GM12878 (cell line): Measurements from ENCODE around the gene OAF. TPM values are rescaled to one million over a fixed set of nuclear protein-coding genes. Genes with fewer than 3 reads are reported as not detected.

Source experiments
- ATAC-seq: fragments of 200-7000 bp; cut with Tn5 transposase; 3 replicates; pipeline ENCODE4 v1.9.1; 2020; ENCODE audit warnings: mild to moderate bottlenecking, moderate library complexity
- BruUV-seq: library from RNA; stranded (reverse); fragments of 400-500 nt; replicated peaks from 2 replicates; lab custom pipeline; 2021; lab: Mats Ljungman, UMichigan
- CTCF ChIA-PET: fragments of 300-600 bp; sonication (Branson Sonifier 250); formaldehyde crosslinking; extraction: SDS; loops from one replicate; lab custom pipeline; 2021; ENCODE audit warnings: inconsistent platforms; lab: Yijun Ruan, JAX
- POLR2A ChIA-PET: fragments of 350-600 bp; formaldehyde crosslinking; extraction: SDS; loops from one replicate; lab custom pipeline; 2021; ENCODE audit warnings: inconsistent platforms; lab: Charles Lee
- RAD21 ChIA-PET: fragments of 300-600 bp; sonication (Branson Sonifier 250); formaldehyde crosslinking; loops from one replicate; lab custom pipeline; 2023; ENCODE audit warnings: antibody characterized with exemption; ENCODE audit not compliant: unreplicated experiment; lab: Charles Lee
- SMC1A ChIA-PET: fragments of 300-600 bp; sonication (Branson Sonifier 250); formaldehyde crosslinking; loops from one replicate; lab custom pipeline; 2023; ENCODE audit not compliant: unreplicated experiment, uncharacterized antibody; lab: Charles Lee
- DNase-seq: peaks from one replicate; pipeline ENCODE4 v3.0.0-alpha.2; 2011; ENCODE audit warnings: low read depth, low spot score
- FAIRE-seq: peaks from 3 replicates; lab custom pipeline; 2011; peaks lifted over from hg19 to GRCh38; lab: Jason Lieb, UNC
- H2AFZ ChIP-seq: 2 replicates; pipeline ENCODE4 v1.6.0; 2011; ENCODE audit warnings: low read depth, low read length, control low read depth; ENCODE audit not compliant: control insufficient read depth
- H3K27ac ChIP-seq: 2 replicates; pipeline ENCODE4 v1.5.1; 2011; ENCODE audit warnings: control low read depth; ENCODE audit not compliant: control insufficient read depth, insufficient read depth
- H3K27me3 ChIP-seq, 2 experiments: replicated peaks in 1 of 2; 2 replicates each; pipeline versions ENCODE4 v1.6.0 to v1.6.1; 2011; ENCODE audit warnings: low read length in 1 of 2; ENCODE audit not compliant: control insufficient read depth in 2 of 2, insufficient read depth in 2 of 2
- H3K36me3 ChIP-seq, 2 experiments: 2 replicates each; pipeline ENCODE4 v1.5.1; 2011; ENCODE audit warnings: low read length in 1 of 2; ENCODE audit not compliant: control insufficient read depth in 2 of 2, insufficient read depth in 2 of 2
- H3K4me1 ChIP-seq: 2 replicates; pipeline ENCODE4 v1.6.1; 2011; ENCODE audit warnings: mild to moderate bottlenecking, low read length, moderate library complexity, mixed read lengths; ENCODE audit not compliant: control insufficient read depth, insufficient read depth
- H3K4me2 ChIP-seq: 2 replicates; pipeline ENCODE4 v1.6.0; 2011; ENCODE audit warnings: control low read depth; ENCODE audit not compliant: control insufficient read depth, insufficient read depth
- H3K4me3 ChIP-seq: fragments of 200-600 bp; sonication (generic); 2 replicates; pipeline ENCODE4 v1.5.1; 2016
- H3K79me2 ChIP-seq: 2 replicates; pipeline ENCODE4 v1.6.0; 2011; ENCODE audit warnings: low read length; ENCODE audit not compliant: control insufficient read depth, insufficient read depth
- H3K9ac ChIP-seq: 2 replicates; pipeline ENCODE4 v1.8.0; 2011; ENCODE audit warnings: low read length, control low read depth, mixed read lengths; ENCODE audit not compliant: control insufficient read depth, insufficient read depth
- H3K9me3 ChIP-seq: replicated peaks from 3 replicates; pipeline ENCODE4 v1.5.1; 2011; ENCODE audit warnings: mild to moderate bottlenecking, low read length; ENCODE audit not compliant: control insufficient read depth, insufficient read depth
- H4K20me1 ChIP-seq: 2 replicates; pipeline ENCODE4 v1.6.0; 2011; ENCODE audit not compliant: control insufficient read depth, insufficient read depth
- ASH2L ChIP-seq: fragments of 300-600, 200-600 bp; sonication (generic); IDR thresholded peaks from 2 replicates; pipeline ENCODE4 v1.6.1; 2017; ENCODE audit warnings: low read depth, mild to moderate bottlenecking, borderline replicate concordance
- BHLHE40 ChIP-seq, 2 experiments: fragments of 450-650 bp in 1 of 2; IDR thresholded peaks; 2 replicates each; pipeline ENCODE4 v1.6.1; 2011 to 2017; ENCODE audit warnings: low read depth in 2 of 2, borderline replicate concordance in 1 of 2, improper control_type of control experiment in 1 of 2, low read length in 1 of 2, mild to moderate bottlenecking in 1 of 2
- BRCA1 ChIP-seq: IDR thresholded peaks from 2 replicates; pipeline ENCODE4 v1.6.1; 2011; ENCODE audit warnings: low read depth, low read length, improper control_type of control experiment
- CEBPB ChIP-seq, 2 experiments: fragments of 150-350 bp in 1 of 2; IDR thresholded peaks; 2 replicates each; pipeline ENCODE4 v1.6.1; 2012 to 2014; ENCODE audit warnings: low read depth in 2 of 2, low read length in 2 of 2, borderline replicate concordance in 1 of 2, inconsistent platforms in 1 of 2
- CHD1 ChIP-seq: IDR thresholded peaks from 2 replicates; pipeline ENCODE4 v1.6.1; 2012; ENCODE audit warnings: low read depth, low read length, improper control_type of control experiment
- HDGF ChIP-seq: fragments of 450-650 bp; IDR thresholded peaks from 2 replicates; pipeline ENCODE4 v1.6.1; 2016; ENCODE audit warnings: antibody characterized with exemption
- MEF2A ChIP-seq: IDR thresholded peaks from 2 replicates; pipeline ENCODE4 v1.6.1; 2011; ENCODE audit warnings: low read depth, mild to moderate bottlenecking, low read length, moderate library complexity; ENCODE audit not compliant: insufficient read depth
- NR2C1 ChIP-seq: fragments of 450-650 bp; IDR thresholded peaks from 2 replicates; pipeline ENCODE4 v1.6.1; 2017; ENCODE audit warnings: antibody characterized with exemption, mild to moderate bottlenecking, moderate library complexity
- RBBP5 ChIP-seq: fragments of 200-600 bp; sonication (generic); conservative IDR thresholded peaks from 2 replicates; pipeline ENCODE4 v1.6.1; 2016
- TCF12 ChIP-seq: IDR thresholded peaks from 2 replicates; pipeline ENCODE4 v1.6.1; 2011; ENCODE audit warnings: low read depth, mild to moderate bottlenecking, low read length
- WGBS: methylation state at CpG from one replicate; pipeline ENCODE4 v1.1.6; 2016; ENCODE audit warnings: low lambda C conversion rate; ENCODE audit not compliant: insufficient replicate concordance, insufficient coverage; ENCODE audit errors: missing lambda C conversion rate; 5-methylcytosine and 5-hydroxymethylcytosine counted together
- in situ Hi-C: fragments of 300-500 bp; cut with MboI; formaldehyde crosslinking; loops from 9 replicates; pipeline ENCODE4 v1.14.3; 2018; ENCODE audit warnings: mixed read lengths
- intact Hi-C: fragments of 100-400 bp; cut with micrococcal nuclease; formaldehyde crosslinking; loops from one replicate; pipeline ENCODE4 v1.14.2; 2022; ENCODE audit not compliant: unreplicated experiment
- polyA plus RNA-seq, 11 experiments: library from polyadenylated mRNA; depleted of rRNA in 4 of 11; unstranded in 6 of 11; stranded (reverse) in 5 of 11; fragments of >200 nt; fragmentation: Nextera tagmentation in 4 of 11; fragmentation: Illumina TruSeq in 1 of 11; extraction: Ambion mirVana in 4 of 11; extraction: Trizol in 1 of 11; gene quantifications; 1 replicate in 1 of 11; 2 replicates in 10 of 11; pipeline versions ENCODE4 v1.2.1 to v1.2.3, GENCODE V29; 2011 to 2016; ENCODE audit warnings: inconsistent platforms in 2 of 11, missing spikeins in 2 of 11, low read depth in 1 of 11
- total RNA-seq, 4 experiments: library from RNA; depleted of rRNA in 3 of 4; stranded (reverse); fragments of >200 nt in 3 of 4; fragmentation: Illumina TruSeq in 1 of 4; extraction: Trizol in 1 of 4; gene quantifications; 2 replicates each; pipeline versions ENCODE4 v1.2.1 to v1.2.3, GENCODE V29; 2013 to 2021
- TF ChIP-seq, protein P1 (sequence below), 3 experiments: IDR thresholded peaks in 2 of 3; conservative IDR thresholded peaks in 1 of 3; 2 replicates each; pipeline ENCODE4 v1.5.1; 2011; ENCODE audit warnings: low read depth in 3 of 3, low read length in 3 of 3, mild to moderate bottlenecking in 3 of 3, control low read depth in 2 of 3, moderate library complexity in 2 of 3, inconsistent platforms in 1 of 3, mixed read lengths in 1 of 3; ENCODE audit not compliant: control insufficient read depth in 2 of 3, insufficient read depth in 1 of 3; ENCODE audit errors: extremely low read depth in 1 of 3

Gene OAF
- total and polyA plus RNA-seq, 10 of the 15 experiments (the other 5 are each of a cell fraction or from before 2014, with no cell fraction given), result 0.10 to 4.7 (median 1.1) TPM

GRCh38 chr11:120208777-120209176, 2.1 kb upstream of the OAF start:
- H3K9ac ChIP-seq, result no peak overlapping the region
- intact Hi-C loops, result no loop called here
- DNase-seq, result no peak
- H3K4me2 ChIP-seq, result no peak overlapping the region
- ChIA-PET CTCF (interaction anchor here (0.6 to 1.2 kb wide), 2 partner anchors 16 to 93 kb away, joined by 3 to 4 read pairs; no protein-coding TSS in a partner anchor), SMC1A (no interaction called here), POLR2A (no interaction called here), RAD21 (interaction anchor here (0.8 kb wide), 1 partner anchor 94 kb away, joined by 3 read pairs; no protein-coding TSS in a partner anchor)
- 27% methylated on average over 5 of the region's 6 CpGs for WGBS
- H3K36me3 ChIP-seq, result no peaks in the 10 kb centered on the region
- TF ChIP-seq RBBP5 (no peak), HDGF (no peak), BRCA1 (no peak), CEBPB (IDR thresholded peaks at IDR 0.05; ENCODE audit: borderline replicate concordance in 1 of 2, low read depth in 2 of 2, low read length in 2 of 2) (no peak), TCF12 (no peak), MEF2A (no peak), CHD1 (no peak), NR2C1 (no peak), BHLHE40 (IDR thresholded peaks at IDR 0.05; ENCODE audit: borderline replicate concordance in 1 of 2, low read depth in 2 of 2, low read length in 1 of 2) (no peak), ASH2L (no peak)
- TF ChIP-seq, protein P1, sequence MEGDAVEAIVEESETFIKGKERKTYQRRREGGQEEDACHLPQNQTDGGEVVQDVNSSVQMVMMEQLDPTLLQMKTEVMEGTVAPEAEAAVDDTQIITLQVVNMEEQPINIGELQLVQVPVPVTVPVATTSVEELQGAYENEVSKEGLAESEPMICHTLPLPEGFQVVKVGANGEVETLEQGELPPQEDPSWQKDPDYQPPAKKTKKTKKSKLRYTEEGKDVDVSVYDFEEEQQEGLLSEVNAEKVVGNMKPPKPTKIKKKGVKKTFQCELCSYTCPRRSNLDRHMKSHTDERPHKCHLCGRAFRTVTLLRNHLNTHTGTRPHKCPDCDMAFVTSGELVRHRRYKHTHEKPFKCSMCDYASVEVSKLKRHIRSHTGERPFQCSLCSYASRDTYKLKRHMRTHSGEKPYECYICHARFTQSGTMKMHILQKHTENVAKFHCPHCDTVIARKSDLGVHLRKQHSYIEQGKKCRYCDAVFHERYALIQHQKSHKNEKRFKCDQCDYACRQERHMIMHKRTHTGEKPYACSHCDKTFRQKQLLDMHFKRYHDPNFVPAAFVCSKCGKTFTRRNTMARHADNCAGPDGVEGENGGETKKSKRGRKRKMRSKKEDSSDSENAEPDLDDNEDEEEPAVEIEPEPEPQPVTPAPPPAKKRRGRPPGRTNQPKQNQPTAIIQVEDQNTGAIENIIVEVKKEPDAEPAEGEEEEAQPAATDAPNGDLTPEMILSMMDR (IDR thresholded peaks at IDR 0.05 in 2 of 3, conservative IDR thresholded peaks at IDR 0.05 in 1 of 3; ENCODE audit: control insufficient read depth in 2 of 3, extremely low read depth in 1 of 3, insufficient read depth in 1 of 3, low read depth in 3 of 3, low read length in 3 of 3), result no peak
- no peak overlapping the region for H3K4me3 ChIP-seq
- no peaks in the 10 kb centered on the region for H3K9me3 ChIP-seq
- H3K79me2 ChIP-seq, result no peaks in the 10 kb centered on the region
- no peak for FAIRE-seq
- peaks cover 11% of the 10 kb centered on the region for H3K4me1 ChIP-seq
- ATAC-seq, result no peak
- peaks cover 0 to 1% of the 10 kb centered on the region in 2 experiments; a peak in 2 of 4 replicates for H3K27me3 ChIP-seq
- in situ Hi-C loops, result no loop called here
- H4K20me1 ChIP-seq, result no peaks in the 10 kb centered on the region
- BruUV-seq, result no TSS peak
- H2AFZ ChIP-seq, result no peak overlapping the region
- no peak overlapping the region for H3K27ac ChIP-seq
